HG03064 (cell line): ENCODE measurements around the gene MYL7.
"Not testable (repeated sequence)": the region's sequence is repeated elsewhere in the genome, so short reads cannot be mapped to it uniquely, and the experiment has no call there.

ENCODE experiments used
- ATAC-seq: cut with Tn5 transposase; IDR thresholded peaks from one replicate; pipeline ENCODE4 v1.9.1; 2021; ENCODE audit warnings: low read depth; ENCODE audit not compliant: unreplicated experiment

The MYL7 gene

GRCh38 chr7:44172352-44172751, 31.2 kb upstream of the MYL7 start:
- no peak for ATAC-seq

- ATAC-seq = not testable (repeated sequence)
Observed at GRCh38 chr7:44171901-44172300, 30.8 kb upstream of the MYL7 start.

- ATAC-seq = no peak
Observed at GRCh38 chr7:44167920-44168319, 26.8 kb upstream of the MYL7 start.

- ATAC-seq = no peak
Observed at GRCh38 chr7:44163591-44163990, 22.5 kb upstream of the MYL7 start.

- no peak for ATAC-seq
Observed at GRCh38 chr7:44162785-44163395, 21.8 kb upstream of the MYL7 start.

- ATAC-seq = no peak
Observed at GRCh38 chr7:44162179-44162578, 21.0 kb upstream of the MYL7 start.

DNA sequence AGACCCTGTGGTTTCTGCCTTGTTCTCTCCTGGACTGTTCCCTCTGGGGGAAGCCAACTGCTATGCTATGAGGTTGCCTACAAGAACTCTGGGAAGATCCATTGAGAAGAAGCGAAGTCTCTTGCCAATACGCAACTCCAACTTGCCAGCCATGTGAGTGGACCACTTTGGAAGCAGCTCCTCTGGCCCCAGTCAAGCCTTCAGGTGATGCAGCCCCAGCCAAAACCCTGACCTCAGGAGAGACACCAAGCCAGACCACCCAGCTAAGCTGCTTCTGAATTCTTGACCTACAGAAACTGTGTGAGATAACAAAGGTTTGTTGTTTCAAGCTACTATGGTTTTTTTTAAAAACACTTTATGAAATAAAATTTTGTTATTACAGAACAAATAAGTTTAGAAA, 20.2 kb upstream of the MYL7 start:
- no peak for ATAC-seq

DNA sequence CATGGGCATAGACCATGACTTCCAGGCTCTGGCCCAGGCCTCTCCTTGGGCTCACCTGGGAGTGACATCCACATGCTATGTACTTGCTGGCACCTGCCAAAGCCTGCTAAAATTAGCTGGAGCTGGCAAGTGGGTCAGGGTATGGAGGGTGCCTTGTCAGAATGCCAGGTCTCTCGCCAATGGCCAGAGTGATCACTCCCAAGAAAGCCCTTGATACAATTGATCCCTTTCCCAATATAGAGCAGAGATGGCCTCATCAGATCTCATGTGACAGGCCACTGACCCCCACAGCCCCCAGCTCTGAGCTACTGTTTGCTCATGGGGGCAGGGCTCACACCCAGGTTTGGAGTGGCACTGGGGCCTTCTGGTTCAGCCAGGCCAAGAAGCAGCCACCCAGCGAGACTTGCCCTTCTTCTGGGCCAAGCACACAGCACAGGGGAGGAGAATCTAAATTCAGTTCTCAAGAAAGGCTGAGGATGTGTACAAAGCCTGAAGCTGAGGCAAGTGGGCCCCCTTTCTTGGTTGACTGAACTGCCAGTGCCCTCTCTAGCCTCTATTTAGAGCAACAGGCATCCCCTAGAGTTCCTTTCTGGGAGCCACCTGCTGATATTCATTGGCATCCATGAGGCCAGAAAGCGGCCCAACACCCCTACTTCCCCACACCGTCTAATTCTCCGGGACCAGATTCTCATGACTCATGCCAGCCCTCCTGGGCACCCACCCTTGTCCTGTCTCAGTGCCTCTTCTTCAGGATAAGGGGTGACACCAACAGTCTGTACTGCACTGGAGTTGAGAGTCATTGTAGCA, 18.9 kb upstream of the MYL7 start:
- ATAC-seq = no peak

GRCh38 chr7:44158873-44159631, 17.9 kb upstream of the MYL7 start:
- ATAC-seq = no peak

- no peak for ATAC-seq
Observed at GRCh38 chr7:44158096-44158872, 17.2 kb upstream of the MYL7 start.

GRCh38 chr7:44157116-44158080, 16.3 kb upstream of the MYL7 start:
- no peak for ATAC-seq

GRCh38 chr7:44156453-44157010, 15.4 kb upstream of the MYL7 start:
- ATAC-seq = no peak

DNA sequence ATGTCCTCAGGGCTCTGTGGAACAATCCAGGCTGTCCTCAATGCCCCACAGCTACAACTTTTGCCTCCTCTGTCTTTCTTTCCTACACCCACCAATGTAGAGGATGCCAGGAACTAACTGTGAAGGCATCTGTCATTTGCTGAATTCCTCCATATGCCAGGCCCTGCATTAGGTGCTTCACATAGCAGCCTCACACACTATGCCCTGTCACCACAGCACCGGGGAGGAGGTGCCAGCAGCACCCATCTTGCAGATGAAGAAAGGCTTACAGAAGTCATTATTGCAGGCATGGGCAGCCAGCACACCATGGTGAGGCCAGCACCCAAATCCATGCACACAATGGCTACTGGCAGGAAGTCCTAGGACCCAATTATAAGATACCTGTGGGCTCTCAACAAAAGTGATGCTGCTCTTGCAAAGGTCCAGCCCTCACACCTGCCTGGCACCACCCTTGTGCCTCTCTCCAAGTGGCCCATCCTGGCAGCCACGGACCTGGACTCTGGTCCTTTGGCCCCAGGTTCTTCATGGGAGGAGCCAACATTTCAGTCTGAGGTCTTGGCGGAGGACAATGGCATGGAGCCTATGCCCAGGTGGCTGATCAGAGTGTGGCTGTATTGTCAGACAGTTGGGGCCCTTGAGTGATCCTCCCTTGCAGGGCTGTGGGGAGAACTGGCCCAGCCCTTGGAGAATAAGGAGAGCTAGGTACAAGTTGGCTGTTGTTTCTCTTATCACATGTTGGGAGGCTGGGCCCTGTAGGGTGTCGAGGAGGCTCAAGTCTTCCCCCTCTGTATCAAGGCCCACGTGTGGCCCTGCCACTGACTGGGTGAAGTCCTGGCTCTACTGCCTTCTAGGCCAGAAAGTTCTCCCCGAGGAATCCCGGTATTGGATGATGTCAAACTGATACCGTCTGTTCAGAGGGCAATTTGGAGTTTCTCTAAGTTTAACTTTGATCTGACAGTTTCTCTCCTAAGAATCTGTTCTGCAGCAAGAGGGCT, 14.4 kb upstream of the MYL7 start:
- no peak for ATAC-seq

- no peak for ATAC-seq
Observed at GRCh38 chr7:44154703-44155102, 13.6 kb upstream of the MYL7 start.

DNA sequence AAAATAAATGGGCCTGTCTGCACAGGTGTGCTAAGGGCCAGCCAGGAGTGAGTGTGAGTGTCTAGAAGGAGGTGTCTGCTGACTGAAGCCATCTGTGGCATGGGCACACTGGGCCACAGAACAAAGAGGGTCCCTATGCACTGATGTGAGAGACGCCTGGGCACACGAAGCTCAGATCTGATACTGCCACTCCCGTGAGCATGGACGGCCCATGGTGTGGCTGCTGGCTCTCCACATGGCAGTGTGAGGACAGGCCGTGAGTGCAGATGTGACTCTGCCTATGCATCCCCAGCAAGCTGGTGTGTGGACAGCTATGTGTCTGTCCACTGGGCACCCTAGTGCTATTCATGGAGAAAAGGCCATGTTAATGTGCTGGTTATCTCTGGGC, 12.8 kb upstream of the MYL7 start:
- no peak for ATAC-seq

- no peak for ATAC-seq
Observed at GRCh38 chr7:44152971-44153947, 12.1 kb upstream of the MYL7 start.

- ATAC-seq = no peak
Observed at GRCh38 chr7:44151956-44152355, 10.8 kb upstream of the MYL7 start.
